GM10847 (cell line): ENCODE measurements around the gene ANKZF1.

ENCODE experiments used
- POLR2A ChIP-seq: IDR thresholded peaks from 2 replicates; pipeline ENCODE4 v1.6.1; 2011; ENCODE audit not compliant: insufficient read length; ENCODE audit errors: extremely low read depth

ANKZF1 gene, protein sequence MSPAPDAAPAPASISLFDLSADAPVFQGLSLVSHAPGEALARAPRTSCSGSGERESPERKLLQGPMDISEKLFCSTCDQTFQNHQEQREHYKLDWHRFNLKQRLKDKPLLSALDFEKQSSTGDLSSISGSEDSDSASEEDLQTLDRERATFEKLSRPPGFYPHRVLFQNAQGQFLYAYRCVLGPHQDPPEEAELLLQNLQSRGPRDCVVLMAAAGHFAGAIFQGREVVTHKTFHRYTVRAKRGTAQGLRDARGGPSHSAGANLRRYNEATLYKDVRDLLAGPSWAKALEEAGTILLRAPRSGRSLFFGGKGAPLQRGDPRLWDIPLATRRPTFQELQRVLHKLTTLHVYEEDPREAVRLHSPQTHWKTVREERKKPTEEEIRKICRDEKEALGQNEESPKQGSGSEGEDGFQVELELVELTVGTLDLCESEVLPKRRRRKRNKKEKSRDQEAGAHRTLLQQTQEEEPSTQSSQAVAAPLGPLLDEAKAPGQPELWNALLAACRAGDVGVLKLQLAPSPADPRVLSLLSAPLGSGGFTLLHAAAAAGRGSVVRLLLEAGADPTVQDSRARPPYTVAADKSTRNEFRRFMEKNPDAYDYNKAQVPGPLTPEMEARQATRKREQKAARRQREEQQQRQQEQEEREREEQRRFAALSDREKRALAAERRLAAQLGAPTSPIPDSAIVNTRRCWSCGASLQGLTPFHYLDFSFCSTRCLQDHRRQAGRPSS

DNA sequence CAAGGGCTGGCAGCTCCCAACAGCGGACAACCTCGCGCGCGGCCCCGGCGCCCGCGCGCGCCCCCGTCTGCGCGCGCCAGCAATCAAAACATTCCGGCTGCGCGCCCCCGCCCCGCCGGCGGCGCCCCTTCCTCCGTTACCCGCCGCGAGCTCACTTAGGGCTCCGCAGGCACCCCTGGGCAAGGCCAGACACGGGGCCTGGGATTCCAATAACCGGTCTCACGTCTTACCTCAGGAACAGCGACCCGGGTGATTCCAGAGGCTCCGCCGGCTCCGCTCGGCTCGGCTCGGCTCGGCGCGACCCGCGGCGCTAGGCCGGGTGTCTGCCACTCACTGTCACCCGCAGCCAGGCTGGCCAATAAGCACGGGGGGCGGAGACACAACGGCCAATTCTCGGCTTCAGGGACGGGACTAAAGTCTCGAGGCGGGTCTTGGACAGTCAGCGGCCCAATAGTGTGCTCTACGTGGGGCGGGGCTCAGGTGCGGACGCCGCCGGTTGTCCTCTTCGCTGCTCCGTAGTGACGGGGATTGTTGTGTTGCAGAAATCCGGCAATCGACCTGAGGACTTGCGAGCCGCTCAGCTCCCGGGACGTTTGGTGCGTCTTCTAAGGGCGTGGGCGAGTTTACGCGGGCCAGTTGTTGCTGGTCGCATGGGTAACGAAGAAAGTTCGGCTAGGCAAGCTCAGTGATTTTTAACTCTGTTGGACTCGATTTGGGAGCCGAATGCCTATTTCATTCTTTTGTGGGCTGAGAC, at the start of gene ANKZF1, which contains the start of gene ATG9A:
ANKZF1 (plus strand) TSS at position 502 of the 754 bp plus-strand sequence. CDS start 452 bp downstream, outside the sequence.
ATG9A (minus strand) TSS at position 332 of the 754 bp plus-strand sequence. CDS start 1,612 bp downstream, outside the sequence.
- TF ChIP-seq POLR2A = peak; percentile 59

DNA sequence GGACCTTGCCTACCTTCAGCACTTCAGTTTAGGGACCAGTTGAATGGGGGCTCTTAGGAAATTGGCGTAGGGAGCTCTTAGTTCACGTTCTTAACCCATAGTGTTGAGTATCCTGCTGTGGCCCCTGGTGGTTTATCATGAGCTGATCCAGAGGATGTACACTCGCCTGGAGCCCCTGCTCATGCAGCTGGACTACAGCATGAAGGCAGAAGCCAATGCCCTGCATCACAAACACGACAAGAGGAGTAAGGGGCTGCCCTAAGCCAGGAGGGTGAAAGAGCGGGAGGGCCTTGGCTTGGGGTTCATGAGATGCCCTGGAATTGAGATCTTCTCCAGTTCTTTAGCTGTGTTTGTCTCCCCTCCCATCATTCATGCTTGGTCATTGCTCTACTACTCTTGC, 48.6 kb upstream of the ANKZF1 start:
- TF ChIP-seq POLR2A = no peak

DNA sequence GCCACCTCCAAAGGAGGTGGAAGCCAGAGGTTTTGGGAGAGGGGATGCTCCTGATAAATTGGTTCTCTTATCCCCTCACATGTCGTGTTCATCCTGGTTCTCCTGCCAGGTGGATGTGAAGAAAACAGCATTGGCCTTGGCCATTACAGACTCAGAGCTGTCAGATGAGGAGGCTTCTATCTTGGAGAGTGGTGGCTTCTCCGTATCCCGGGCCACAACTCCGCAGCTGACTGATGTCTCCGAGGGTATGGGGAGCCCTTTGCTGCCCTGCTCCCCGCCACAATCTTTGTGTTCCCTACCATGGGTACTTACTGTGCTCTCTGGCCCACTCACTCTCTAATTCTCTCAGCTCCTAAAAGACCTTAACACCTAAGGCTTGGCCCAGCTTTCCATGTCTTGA, 48.1 kb upstream of the ANKZF1 start:
- no peak for TF ChIP-seq POLR2A

DNA sequence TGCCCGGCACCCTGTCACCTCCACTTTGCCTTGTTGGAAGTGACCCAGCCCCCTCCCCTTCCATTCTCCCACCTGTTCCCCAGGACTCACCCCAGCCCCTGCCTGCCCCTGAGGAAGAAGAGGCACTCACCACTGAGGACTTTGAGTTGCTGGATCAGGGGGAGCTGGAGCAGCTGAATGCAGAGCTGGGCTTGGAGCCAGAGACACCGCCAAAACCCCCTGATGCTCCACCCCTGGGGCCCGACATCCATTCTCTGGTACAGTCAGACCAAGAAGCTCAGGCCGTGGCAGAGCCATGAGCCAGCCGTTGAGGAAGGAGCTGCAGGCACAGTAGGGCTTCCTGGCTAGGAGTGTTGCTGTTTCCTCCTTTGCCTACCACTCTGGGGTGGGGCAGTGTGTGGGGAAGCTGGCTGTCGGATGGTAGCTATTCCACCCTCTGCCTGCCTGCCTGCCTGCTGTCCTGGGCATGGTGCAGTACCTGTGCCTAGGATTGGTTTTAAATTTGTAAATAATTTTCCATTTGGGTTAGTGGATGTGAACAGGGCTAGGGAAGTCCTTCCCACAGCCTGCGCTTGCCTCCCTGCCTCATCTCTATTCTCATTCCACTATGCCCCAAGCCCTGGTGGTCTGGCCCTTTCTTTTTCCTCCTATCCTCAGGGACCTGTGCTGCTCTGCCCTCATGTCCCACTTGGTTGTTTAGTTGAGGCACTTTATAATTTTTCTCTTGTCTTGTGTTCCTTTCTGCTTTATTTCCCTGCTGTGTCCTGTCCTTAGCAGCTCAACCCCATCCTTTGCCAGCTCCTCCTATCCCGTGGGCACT, 47.1 kb upstream of the ANKZF1 start:
- no peak for TF ChIP-seq POLR2A

DNA sequence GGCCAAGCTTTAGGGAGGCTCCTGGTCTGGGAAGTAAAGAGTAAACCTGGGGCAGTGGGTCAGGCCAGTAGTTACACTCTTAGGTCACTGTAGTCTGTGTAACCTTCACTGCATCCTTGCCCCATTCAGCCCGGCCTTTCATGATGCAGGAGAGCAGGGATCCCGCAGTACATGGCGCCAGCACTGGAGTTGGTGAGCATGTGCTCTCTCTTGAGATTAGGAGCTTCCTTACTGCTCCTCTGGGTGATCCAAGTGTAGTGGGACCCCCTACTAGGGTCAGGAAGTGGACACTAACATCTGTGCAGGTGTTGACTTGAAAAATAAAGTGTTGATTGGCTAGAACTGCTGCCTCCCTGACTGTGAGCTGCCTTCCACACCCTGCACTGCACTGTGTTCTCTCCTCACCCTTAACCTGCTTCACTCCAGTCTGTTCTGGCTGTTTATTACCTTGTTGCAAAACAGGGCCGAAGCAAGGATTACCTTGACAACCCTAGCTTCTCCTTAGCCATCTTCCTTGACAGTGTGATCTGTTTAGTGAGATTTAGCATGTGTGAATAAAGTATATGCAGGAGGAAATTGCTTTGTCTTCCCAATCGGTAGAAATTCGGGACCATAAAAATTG, 46.3 kb upstream of the ANKZF1 start:
- TF ChIP-seq POLR2A = no peak

DNA sequence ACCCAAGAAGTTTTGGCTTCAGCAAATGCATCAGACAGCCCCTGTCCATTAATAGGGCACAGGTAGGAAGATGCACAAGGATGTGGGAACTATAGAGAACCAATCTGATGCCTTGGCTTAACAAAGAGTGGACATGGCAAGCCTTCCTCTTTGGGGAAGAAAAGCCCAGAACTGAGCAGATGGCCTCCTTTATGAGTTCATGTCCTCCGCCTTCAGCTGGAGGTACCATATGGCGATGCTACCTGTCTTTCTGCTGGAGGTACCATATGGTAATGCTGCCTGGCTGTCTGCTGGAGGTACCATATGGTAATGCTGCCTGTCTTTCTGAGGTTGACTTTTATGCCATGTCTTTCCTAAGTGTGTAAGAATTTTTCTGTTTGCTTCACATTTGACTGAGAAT, 45.5 kb upstream of the ANKZF1 start:
- TF ChIP-seq POLR2A = no peak

DNA sequence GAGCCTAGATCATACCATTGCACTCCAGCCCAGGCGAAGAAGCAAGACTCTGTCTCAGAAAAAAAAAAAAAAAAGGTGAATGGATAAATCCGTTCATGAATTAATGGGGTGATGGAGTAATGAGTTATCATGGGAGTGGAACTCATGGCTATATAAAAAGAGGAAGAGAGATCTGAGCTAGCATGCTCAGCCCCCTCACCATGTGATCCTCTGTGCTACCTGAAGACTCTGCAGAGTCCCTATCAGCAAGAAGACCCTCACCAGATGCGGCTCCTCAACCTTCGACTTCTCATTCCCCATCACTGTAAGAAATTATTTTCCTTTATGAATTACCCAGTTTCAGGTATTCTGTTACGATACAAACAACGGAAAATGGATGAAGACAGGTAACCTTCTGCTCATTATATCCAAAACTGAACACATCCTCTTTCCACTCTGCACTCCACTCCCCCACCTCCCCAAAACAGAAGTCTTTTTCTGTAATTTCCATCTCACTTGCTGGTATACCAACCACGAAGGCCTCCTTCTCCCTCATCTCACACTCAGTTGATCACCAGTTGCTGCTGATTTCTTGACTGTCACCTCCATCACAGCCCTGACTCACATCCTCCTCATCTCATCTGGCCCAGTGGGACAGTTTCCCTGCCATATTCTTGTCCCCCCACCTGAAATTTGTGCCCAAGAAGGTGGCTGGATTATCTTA, 42.7 kb upstream of the ANKZF1 start:
- no peak for TF ChIP-seq POLR2A

DNA sequence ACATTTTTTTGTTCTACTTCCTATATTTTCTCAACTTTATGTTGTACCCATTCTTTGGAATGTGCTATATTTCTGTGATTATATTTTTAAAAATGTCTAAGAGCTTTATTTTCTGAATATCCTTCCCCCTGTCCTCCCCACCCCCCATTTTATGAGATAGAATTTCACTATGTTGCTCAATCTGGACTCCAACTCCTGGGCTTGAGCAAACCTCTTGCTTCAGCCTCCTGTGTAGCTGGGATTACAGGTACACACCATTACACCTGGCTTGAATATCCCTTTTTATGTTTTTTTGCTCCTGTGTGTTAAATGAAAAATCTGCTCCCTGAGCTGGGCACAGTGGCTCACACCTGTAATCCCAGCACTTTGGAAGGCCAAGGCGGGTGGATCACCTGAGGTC, 32.2 kb upstream of the ANKZF1 start:
- TF ChIP-seq POLR2A = no peak

DNA sequence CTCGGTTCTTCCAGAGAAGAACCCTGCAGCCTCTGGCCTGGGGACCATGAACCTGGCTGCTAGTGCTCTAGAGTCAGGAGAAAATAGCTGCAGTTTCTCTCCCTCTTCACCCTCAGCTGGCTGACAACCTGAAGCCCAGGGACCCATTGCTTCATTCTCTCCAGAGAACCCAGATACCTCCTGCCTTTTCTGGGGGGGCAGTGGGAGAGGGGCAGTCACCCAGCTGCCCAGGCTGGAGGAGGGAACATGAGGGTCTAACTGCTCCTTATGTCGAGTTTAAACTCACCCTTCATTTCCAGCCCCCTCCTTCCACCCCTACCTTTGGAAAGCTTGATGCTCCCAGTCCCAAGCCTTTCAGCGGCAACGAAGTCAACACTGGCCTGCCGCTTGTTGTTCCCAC, 30.6 kb upstream of the ANKZF1 start:
- no peak for TF ChIP-seq POLR2A

DNA sequence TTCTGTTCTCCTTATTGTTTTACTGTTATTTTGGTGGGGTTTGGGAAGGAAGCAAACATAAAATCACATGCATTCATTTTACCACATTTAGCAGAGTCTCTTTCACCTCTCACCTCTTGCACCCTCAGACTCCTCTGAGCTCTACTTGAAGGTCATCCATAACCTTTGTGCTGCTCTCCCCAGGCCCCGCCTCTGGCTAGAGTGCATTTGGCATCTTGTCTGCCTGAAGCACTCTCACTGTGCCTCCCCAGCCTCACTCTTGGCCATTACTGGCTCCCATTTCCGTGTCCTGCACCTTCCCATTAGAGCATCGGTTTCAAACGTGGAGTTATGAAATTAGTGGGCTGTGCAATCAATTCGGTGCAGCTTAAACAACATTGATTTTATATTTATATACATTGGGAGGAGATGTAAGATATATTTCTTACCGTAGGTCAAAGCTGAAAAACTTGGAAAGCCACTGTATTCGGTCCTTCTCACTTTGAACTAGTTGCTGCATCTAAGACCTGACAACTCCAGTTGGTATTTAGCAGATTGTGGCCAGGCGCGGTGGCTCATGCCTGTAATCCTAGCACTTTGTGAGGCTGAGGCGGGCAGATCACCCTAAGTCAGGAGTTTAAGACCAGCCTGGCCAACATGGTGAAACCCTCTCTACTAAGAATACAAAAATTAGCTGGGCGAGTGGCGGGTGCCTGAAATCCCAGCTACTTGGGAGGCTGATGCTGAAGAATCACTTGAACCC, 30.0 kb upstream of the ANKZF1 start:
- no peak for TF ChIP-seq POLR2A

DNA sequence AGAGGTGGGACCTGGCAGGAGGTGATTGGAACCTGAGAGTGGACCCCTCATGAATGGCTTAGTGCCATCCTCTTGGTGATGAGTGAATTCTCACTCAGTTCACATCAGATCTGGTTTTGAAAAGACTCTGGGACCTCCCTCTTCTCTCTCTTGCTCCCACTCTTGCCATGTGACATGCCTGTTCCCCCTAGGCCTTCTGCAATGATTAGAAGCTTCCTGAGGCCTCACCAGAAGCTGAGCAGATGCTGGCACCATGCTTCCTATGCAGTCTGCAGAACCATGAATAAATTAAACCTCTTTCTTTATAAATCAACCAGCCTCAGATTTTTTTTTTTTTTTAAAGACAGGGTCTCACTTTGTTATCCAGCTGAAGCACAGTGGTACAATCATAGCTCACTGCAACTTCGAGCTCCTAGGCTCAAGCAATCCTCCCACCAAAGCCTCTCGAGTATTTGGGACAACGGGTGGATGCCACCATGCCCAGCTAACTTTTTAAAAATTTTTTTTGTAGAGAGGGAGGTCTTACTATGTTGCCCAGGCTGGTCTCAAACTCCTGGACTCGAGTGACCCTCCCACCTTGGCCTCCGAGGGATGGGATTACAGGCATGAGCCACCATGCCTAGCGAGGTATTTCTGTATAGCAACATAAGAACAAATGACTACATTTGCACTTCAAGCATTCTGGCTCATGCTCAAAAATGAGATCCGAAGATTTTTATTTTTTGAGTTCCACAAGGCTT, 25.0 kb upstream of the ANKZF1 start:
- no peak for TF ChIP-seq POLR2A

DNA sequence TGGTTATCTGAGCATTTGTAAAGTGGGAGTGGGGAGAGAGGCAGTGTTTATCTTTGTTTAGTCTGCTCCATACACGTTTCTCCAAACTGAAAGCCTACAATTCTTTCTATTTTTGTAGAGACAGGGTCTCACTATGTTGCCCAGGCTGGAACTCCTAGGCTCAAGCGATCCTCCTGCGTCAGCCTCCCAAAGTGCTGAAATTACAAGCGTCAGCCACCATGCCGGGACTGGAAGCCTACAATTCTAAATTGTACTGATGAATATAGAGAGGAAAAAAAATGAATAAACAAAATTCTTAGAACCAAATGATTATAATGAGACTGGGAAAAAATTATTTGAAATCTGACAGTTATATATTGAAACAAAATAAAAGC, 24.5 kb upstream of the ANKZF1 start:
- TF ChIP-seq POLR2A = no peak

DNA sequence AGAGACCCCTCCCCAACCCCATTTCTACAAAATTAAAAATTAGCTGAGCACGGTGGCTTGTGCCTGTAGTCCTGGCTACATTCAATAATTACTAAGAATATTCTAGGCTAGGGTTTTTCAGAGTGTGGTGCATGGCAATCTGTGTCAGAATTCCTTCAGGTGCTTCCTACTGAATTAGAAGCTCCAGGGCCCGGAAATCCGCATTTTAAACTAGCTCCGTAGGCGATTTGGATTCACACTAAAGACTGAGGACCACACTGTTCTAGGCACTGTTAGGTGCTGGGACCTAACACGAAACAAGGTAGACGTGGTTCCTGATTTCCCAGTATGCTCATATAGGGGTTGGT, 23.7 kb upstream of the ANKZF1 start:
- TF ChIP-seq POLR2A = no peak
